Motor neuron (in vitro differentiated cells): ENCODE measurements around the gene CLEC14A. TPM values are rescaled to one million over a fixed set of nuclear protein-coding genes. Genes with fewer than 3 reads are reported as not detected.

Experiments used
- ATAC-seq, 8 experiments: fragments of 200-7000 bp; cut with Tn5 transposase; replicated peaks in 6 of 8; 2 replicates each; pipeline ENCODE4 v1.8.0; 2021; ENCODE audit warnings: mild to moderate bottlenecking in 8 of 8, moderate library complexity in 8 of 8
- H3K27ac ChIP-seq, 2 donors: fragments of 250-450 bp; sonication (Bioruptor Pico); 2 replicates each; pipeline ENCODE4 v1.9.0; 2021; ENCODE audit warnings: antibody characterized with exemption in 2 of 2, mild to moderate bottlenecking in 2 of 2, moderate library complexity in 1 of 2
- H3K4me1 ChIP-seq, 2 donors: fragments of 250-450 bp; sonication (Bioruptor Pico); replicated peaks in 1 of 2; 2 replicates each; pipeline ENCODE4 v1.6.1; 2021; ENCODE audit warnings: antibody characterized with exemption in 2 of 2, mild to moderate bottlenecking in 2 of 2, moderate library complexity in 1 of 2
- H3K4me3 ChIP-seq, 5 donors: fragments of 250-450 bp; sonication (Bioruptor Pico); 2 replicates each; pipeline ENCODE4 v1.9.0; 2021; ENCODE audit warnings: antibody characterized with exemption in 5 of 5, mild to moderate bottlenecking in 5 of 5, moderate library complexity in 4 of 5
- WGBS, 10 experiments: fragments of 450-650 bp; shearing (Covaris generic); methylation state at CpG; one replicate each; pipeline ENCODE4 v1.0.0; 2022; 5-methylcytosine and 5-hydroxymethylcytosine counted together
- in situ Hi-C, 9 experiments: fragments of 400-800 bp; cut with MboI; loops; one replicate each; pipeline ENCODE4 v1.15.0; 2021; ENCODE audit warnings: low sequenced_read_pairs in 9 of 9, low pct_unique_long_range_greater_than_20kb in 2 of 9; ENCODE audit not compliant: unreplicated experiment in 9 of 9
- total RNA-seq, 8 experiments: library from RNA; unstranded; fragments of 300-600 nt; gene quantifications; 2 replicates each; pipeline versions ENCODE4 v1.2.3 to v1.2.4, GENCODE V29; 2022

The CLEC14A gene
- total RNA-seq, 8 experiments from 2014 or later = 0.13 to 1.9 (median 0.54) TPM; not detected in 4

- WGBS, 10 experiments = 15 to 86% (median 47%) methylated on average over 2 to 5 of the region's 5 CpGs; no CpG with 5 or more reads in 2 of the 10 experiments
- H3K4me1 ChIP-seq = no peaks in the 10 kb centered on the region
- ATAC-seq = no peak
- no peak overlapping the region for H3K27ac ChIP-seq
- no peak overlapping the region for H3K4me3 ChIP-seq
- in situ Hi-C loops = no loop called here
These were observed 22.7 kb downstream of the CLEC14A start for GRCh38 chr14:38233218-38233617.

DNA sequence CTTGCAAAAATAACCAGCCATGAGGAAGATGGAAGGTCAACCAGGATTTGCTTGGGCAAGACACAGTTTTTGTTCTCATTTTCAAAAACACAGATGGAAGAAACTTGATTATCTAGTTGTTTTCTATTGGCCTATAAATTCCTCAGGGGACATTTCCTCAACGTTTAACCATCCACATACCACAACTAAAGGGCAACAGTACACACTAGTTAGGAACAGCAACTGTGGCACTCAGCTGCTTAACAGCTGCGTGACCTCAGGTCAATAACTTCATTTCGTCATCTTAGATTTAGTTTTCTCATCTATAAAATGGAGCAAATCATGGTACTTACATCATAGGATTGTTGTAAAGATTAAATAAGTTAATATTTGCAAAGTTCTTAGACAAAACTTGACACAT, 29.5 kb downstream of the CLEC14A start:
- ATAC-seq = no peak
- no peak overlapping the region for H3K27ac ChIP-seq
- H3K4me3 ChIP-seq = no peak overlapping the region
- H3K4me1 ChIP-seq = no peaks in the 10 kb centered on the region
- 40 to 100% (median 75%) methylated on average over 1 to 3 of the region's 3 CpGs; no CpG with 5 or more reads in 2 of the 10 experiments for WGBS, 10 experiments
- in situ Hi-C loops = no loop called here

DNA sequence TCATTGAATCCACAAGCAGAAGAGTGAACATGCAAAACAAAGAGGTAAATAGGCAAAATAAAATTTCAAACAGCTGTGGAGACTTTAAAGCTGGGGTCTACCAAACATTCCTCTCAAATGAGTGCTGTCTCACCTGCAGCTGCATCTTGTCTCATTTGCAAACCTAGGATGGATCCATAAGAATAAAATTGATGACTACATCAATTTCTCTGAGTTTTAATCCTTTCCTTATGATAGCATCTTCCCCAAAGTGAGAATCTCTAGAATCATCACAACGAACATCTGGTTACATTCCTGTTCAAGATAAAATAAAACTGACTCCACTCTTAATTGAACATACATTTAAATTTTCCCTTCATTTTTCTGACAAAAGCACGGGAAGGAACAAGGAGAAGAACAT, 29.9 kb downstream of the CLEC14A start:
- Histone ChIP-seq H3K27ac (no peak overlapping the region), H3K4me3 (no peak overlapping the region), H3K4me1 (no peaks in the 10 kb centered on the region)
- 0 to 82% (median 50%) methylated on average over 1 to 2 of the region's 2 CpGs; no CpG with 5 or more reads in 2 of the 10 experiments for WGBS, 10 experiments
- in situ Hi-C loops = no loop called here
- no peak for ATAC-seq

GRCh38 chr14:38224338-38224737, 31.6 kb downstream of the CLEC14A start:
- Histone ChIP-seq H3K27ac (no peak overlapping the region), H3K4me1 (no peaks in the 10 kb centered on the region), H3K4me3 (no peak overlapping the region)
- in situ Hi-C loops = no loop called here
- ATAC-seq = no peak

DNA sequence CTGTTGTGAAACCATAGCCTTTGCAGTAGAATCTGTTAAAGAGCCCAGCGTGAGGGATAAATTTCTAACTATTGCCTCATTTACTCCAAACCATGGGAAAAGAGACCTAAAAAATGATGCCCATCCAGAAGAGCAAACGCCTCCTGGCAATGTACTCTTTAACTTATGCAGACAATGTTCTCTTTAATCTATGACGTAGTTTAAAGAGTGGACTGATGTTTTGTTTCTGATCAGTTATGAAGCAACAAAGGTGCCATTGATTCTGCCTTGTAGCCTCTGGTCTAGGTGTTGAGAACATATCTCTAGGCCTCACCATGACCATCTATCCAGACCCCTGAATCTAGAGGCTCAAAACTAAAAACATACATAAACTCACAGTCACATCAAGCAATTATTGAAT, 34.8 kb downstream of the CLEC14A start:
- Histone ChIP-seq H3K4me1 (no peaks in the 10 kb centered on the region), H3K4me3 (no peak overlapping the region), H3K27ac (no peak overlapping the region)
- ATAC-seq = no peak
- 41 to 100% (median 89%) methylated on average over 1 to 3 of the region's 3 CpGs; no CpG with 5 or more reads in 1 of the 10 experiments for WGBS, 10 experiments
- in situ Hi-C loops = no loop called here

- in situ Hi-C loops = no loop called here
- ATAC-seq = no peak
- H3K4me3 ChIP-seq = no peak overlapping the region
- H3K4me1 ChIP-seq = no peaks in the 10 kb centered on the region
- H3K27ac ChIP-seq = no peak overlapping the region
- 13 to 78% (median 67%) methylated on average over 1 to 2 of the region's 2 CpGs; no CpG with 5 or more reads in 3 of the 10 experiments for WGBS, 10 experiments
These were observed 38.3 kb downstream of the CLEC14A start for GRCh38 chr14:38217553-38217952.

DNA sequence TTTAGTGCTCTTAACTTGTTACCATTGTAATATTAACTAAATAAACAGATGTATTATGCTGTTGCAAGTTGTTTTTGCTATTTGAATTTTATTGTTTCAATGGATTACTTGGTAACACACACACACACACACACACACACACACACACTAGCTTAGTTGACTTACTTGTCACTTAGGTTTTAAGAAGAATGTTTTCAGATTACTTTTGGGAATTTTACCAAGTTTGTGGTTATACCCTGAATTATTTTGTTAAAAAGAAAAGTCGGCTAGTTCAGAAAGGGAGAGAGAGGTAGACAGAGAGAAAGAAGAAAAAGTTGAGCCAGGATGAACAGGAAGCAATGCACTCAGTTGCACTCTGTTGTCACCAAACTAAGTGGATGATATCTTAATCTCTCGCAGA, 42.9 kb downstream of the CLEC14A start:
- H3K4me1 ChIP-seq = peaks cover 4 to 6% of the 10 kb centered on the region in 2 donors
- ATAC-seq = no peak
- 50 to 100% (median 81%) methylated on average over 1 to 2 of the region's 2 CpGs for WGBS, 10 experiments
- H3K27ac ChIP-seq = no peak overlapping the region
- in situ Hi-C loops = no loop called here
- no peak overlapping the region for H3K4me3 ChIP-seq

DNA sequence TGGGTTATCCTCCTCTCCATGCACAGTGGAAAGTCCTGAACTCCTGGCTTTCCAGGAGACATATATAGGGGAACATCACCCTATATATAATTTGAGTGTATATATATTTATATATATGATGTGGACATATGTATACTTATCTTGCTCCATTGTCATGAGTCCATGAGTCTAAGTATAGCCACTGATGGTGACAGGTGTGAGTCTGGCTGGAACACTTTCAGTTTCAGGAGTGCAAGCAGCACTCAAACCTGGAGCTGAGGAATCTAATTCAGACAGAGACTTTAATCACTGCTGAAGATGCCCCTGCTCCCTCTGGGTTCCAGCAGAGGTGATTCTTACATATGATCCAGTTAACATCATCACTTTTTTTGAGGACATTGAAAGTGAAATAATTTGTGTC, 43.8 kb downstream of the CLEC14A start:
- Histone ChIP-seq H3K4me3 (peak overlapping the region in 1 of 5 donors; percentile 39), H3K27ac (no peak overlapping the region), H3K4me1 (peaks cover 6% of the 10 kb centered on the region in 2 donors)
- in situ Hi-C loops = no loop called here
- no peak for ATAC-seq

GRCh38 chr14:38211255-38211735, 44.6 kb downstream of the CLEC14A start:
- 0 to 20% (median 9%) methylated on average over 1 to 11 of the region's 34 CpGs; no CpG with 5 or more reads in 7 of the 10 experiments for WGBS, 10 experiments

GRCh38 chr14:38210587-38211216, 45.2 kb downstream of the CLEC14A start:
- in situ Hi-C loops = no loop called here
- Histone ChIP-seq H3K27ac (no peak overlapping the region), H3K4me3 (peak overlapping the region in 3 of 5 donors; percentile 35 to 40 (median 39)), H3K4me1 (peaks cover 6% of the 10 kb centered on the region in 2 donors)
- WGBS, 10 experiments = 0 to 52% (median 0%) methylated on average over 1 to 19 of the region's 29 CpGs; no CpG with 5 or more reads in 3 of the 10 experiments
- ATAC-seq = peak in 1 of 8 experiments; percentile 73

More at GRCh38 chr14:38211255-38211735, 44.6 kb downstream of the CLEC14A start:
- ATAC-seq = peak in 1 of 8 experiments; percentile 36
- Histone ChIP-seq H3K4me3 (peak overlapping the region in 3 of 5 donors; percentile 35 to 40 (median 39)), H3K27ac (no peak overlapping the region), H3K4me1 (peaks cover 6% of the 10 kb centered on the region in 2 donors)
- in situ Hi-C loops = no loop called here

- Histone ChIP-seq H3K4me3 (peak overlapping the region; percentile 31 to 40 (median 35)), H3K4me1 (peaks cover 6% of the 10 kb centered on the region in 2 donors), H3K27ac (no peak overlapping the region)
- WGBS, 10 experiments = 2 to 53% (median 7%) methylated on average over 1 to 30 of the region's 69 CpGs; no CpG with 5 or more reads in 3 of the 10 experiments
- in situ Hi-C loops = no loop called here
- ATAC-seq = peak in 1 of 8 experiments; percentile 7
These were observed 46.0 kb downstream of the CLEC14A start for GRCh38 chr14:38209572-38210557.

DNA sequence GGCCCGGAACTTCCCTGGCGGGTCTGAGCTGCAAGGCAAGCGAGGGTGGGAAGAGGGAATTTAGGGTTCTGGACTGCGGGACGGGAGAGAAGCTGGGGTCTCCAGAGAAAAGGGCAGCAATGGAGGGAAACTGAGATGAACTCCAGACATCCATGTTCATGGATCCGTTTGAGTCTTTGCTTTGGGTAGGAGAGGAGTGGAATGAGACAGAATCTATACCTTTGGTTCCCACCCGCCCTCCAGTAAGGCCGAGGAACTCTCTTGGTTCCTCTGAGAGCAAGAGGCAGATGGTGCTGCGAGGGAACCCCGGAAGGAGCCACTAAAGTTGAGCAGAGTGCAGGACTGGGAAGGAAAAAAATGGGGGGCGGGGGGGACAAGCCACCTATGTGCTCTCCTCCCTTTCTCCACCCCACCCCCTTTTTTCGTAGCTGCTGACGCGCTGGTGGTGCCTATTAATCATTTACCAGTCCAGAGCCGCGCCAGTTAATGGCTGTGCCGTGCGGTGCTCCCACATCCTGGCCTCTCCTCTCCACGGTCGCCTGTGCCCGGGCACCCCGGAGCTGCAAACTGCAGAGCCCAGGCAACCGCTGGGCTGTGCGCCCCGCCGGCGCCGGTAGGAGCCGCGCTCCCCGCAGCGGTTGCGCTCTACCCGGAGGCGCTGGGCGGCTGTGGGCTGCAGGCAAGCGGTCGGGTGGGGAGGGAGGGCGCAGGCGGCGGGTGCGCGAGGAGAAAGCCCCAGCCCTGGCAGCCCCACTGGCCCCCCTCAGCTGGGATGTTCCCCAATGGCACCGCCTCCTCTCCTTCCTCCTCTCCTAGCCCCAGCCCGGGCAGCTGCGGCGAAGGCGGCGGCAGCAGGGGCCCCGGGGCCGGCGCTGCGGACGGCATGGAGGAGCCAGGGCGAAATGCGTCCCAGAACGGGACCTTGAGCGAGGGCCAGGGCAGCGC, 47.0 kb downstream of the CLEC14A start:
- H3K4me1 ChIP-seq = peaks cover 6% of the 10 kb centered on the region in 2 donors
- 0 to 20% (median 1%) methylated on average over 1 to 8 of the region's 59 CpGs; no CpG with 5 or more reads in 2 of the 10 experiments for WGBS, 10 experiments
- no peak overlapping the region for H3K27ac ChIP-seq
- peak; percentile 62 to 88 (median 82) for ATAC-seq
- peak overlapping the region; percentile 31 to 40 (median 35) for H3K4me3 ChIP-seq
- in situ Hi-C loops = no loop called here
